ENCODE data around the gene NLRP12. TPM values are rescaled to one million over a fixed set of nuclear protein-coding genes. Genes with fewer than 3 reads are reported as not detected.

NLRP12 gene
- polyA plus RNA-seq, 1 of the 3 experiments (the other 2 are of a cell fraction), result 0.02 TPM

DNA sequence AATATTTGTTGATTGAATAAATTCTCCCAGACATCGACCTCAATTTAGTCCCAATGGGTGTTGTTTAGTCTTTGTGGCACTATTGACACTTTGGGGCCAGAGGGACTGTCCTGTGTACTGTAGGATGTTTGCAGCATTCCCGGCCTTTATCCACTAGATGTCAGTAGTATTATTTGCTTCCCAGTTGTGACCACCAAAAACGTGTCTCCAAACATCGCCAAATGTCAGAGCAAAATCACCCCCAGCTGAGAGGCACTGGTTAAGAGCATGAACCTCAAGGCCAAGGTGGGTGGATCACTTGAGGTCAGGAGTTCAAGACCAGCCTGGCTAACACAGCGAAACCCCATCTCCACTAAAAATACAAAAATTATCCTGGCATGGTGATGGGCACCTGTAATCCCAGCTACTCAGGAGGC lies 15.4 kb downstream of the NLRP12 start (continued):
- TF ChIP-seq TAF1 (IDR thresholded peaks at IDR 0.05; ENCODE audit: borderline replicate concordance, low read depth, low read length) (no peak), NRF1 (IDR thresholded peaks at IDR 0.05; ENCODE audit: low read depth, low read length) (no peak), RCOR1 (IDR thresholded peaks at IDR 0.05; ENCODE audit: low read length) (no peak), GATA2 (CRISPR knock-in tag; IDR thresholded peaks at IDR 0.05) (no peak)
- TF ChIP-seq, protein P1, sequence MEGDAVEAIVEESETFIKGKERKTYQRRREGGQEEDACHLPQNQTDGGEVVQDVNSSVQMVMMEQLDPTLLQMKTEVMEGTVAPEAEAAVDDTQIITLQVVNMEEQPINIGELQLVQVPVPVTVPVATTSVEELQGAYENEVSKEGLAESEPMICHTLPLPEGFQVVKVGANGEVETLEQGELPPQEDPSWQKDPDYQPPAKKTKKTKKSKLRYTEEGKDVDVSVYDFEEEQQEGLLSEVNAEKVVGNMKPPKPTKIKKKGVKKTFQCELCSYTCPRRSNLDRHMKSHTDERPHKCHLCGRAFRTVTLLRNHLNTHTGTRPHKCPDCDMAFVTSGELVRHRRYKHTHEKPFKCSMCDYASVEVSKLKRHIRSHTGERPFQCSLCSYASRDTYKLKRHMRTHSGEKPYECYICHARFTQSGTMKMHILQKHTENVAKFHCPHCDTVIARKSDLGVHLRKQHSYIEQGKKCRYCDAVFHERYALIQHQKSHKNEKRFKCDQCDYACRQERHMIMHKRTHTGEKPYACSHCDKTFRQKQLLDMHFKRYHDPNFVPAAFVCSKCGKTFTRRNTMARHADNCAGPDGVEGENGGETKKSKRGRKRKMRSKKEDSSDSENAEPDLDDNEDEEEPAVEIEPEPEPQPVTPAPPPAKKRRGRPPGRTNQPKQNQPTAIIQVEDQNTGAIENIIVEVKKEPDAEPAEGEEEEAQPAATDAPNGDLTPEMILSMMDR (IDR thresholded peaks at IDR 0.05), result peak; percentile 79

DNA sequence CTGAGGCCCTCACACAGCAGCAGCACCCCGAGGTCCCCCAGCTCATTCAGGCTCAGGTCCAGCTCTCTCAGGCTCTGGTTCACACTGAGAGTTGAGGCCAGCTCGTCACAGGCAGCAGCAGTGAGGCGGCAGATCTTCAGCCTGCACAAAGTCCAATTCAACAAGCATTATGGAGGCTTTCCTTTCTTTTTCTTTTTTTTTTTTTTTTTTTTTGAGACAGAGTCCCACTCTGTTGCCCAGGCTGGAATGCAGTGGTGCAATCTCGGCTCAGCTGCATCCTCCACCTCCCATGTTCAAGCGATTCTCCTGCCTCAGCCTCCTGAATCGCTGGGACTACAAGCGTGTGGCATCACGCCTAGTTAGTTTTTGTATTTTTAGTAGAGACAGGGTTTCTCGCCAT lies 22.9 kb downstream of the NLRP12 start:
- no peaks in the 10 kb centered on the region for H4K20me1 ChIP-seq (ENCODE audit: insufficient read depth)
- WGBS (ENCODE audit: low lambda C conversion rate), result 61% methylated on average over 9 of the region's 9 CpGs
- no peaks in the 10 kb centered on the region for H3K36me3 ChIP-seq (replicated peaks in 1 of 2; ENCODE audit: control insufficient read depth in 1 of 2, insufficient read depth in 2 of 2, low read length in 1 of 2)
- no peak overlapping the region for H2AFZ ChIP-seq (ENCODE audit: low read depth)
- CTCF ChIA-PET, result interaction anchor here (0.6 kb wide), 1 partner anchor 8 kb away, joined by 4 read pairs; no protein-coding TSS in a partner anchor
- no peaks in the 10 kb centered on the region for H3K9me3 ChIP-seq
- H3K9ac ChIP-seq, result no peak overlapping the region
- no peaks in the 10 kb centered on the region for H3F3A ChIP-seq (replicated peaks; ENCODE audit: insufficient read depth)
- no peak overlapping the region for H3K4me3 ChIP-seq (ENCODE audit: low read depth in 2 of 2, low read length in 1 of 2)
- H3K79me2 ChIP-seq (ENCODE audit: insufficient read depth), result no peaks in the 10 kb centered on the region
- H3K4me1 ChIP-seq (ENCODE audit: control insufficient read depth in 1 of 2, insufficient read depth in 2 of 2, low read depth in 1 of 2, low read length in 1 of 2), result no peaks in the 10 kb centered on the region
- peaks cover 56% of the 10 kb centered on the region for H3K27me3 ChIP-seq (ENCODE audit: insufficient read depth)
- DNase-seq, result no peak
- no peak for TF ChIP-seq MEF2A (IDR thresholded peaks at IDR 0.05; ENCODE audit: borderline replicate concordance, low read depth)
- no peak for TF ChIP-seq CHD2 (IDR thresholded peaks at IDR 0.05; ENCODE audit: low read length, partially characterized antibody)
- TF ChIP-seq, protein P2, sequence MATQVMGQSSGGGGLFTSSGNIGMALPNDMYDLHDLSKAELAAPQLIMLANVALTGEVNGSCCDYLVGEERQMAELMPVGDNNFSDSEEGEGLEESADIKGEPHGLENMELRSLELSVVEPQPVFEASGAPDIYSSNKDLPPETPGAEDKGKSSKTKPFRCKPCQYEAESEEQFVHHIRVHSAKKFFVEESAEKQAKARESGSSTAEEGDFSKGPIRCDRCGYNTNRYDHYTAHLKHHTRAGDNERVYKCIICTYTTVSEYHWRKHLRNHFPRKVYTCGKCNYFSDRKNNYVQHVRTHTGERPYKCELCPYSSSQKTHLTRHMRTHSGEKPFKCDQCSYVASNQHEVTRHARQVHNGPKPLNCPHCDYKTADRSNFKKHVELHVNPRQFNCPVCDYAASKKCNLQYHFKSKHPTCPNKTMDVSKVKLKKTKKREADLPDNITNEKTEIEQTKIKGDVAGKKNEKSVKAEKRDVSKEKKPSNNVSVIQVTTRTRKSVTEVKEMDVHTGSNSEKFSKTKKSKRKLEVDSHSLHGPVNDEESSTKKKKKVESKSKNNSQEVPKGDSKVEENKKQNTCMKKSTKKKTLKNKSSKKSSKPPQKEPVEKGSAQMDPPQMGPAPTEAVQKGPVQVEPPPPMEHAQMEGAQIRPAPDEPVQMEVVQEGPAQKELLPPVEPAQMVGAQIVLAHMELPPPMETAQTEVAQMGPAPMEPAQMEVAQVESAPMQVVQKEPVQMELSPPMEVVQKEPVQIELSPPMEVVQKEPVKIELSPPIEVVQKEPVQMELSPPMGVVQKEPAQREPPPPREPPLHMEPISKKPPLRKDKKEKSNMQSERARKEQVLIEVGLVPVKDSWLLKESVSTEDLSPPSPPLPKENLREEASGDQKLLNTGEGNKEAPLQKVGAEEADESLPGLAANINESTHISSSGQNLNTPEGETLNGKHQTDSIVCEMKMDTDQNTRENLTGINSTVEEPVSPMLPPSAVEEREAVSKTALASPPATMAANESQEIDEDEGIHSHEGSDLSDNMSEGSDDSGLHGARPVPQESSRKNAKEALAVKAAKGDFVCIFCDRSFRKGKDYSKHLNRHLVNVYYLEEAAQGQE (IDR thresholded peaks at IDR 0.05; ENCODE audit: low read depth, low read length), result no peak
- no peak for TF ChIP-seq GATA2 (CRISPR knock-in tag; IDR thresholded peaks at IDR 0.05)
- TF ChIP-seq YY1 (IDR thresholded peaks at IDR 0.05; ENCODE audit: low read depth), result no peak
- no peak for TF ChIP-seq RAD21 (IDR thresholded peaks at IDR 0.05; ENCODE audit: low read length)
- TF ChIP-seq RCOR1 (IDR thresholded peaks at IDR 0.05; ENCODE audit: low read length), result no peak
- no peak for TF ChIP-seq RFX5 (IDR thresholded peaks at IDR 0.05; ENCODE audit: low read length)
- TF ChIP-seq, protein P3, sequence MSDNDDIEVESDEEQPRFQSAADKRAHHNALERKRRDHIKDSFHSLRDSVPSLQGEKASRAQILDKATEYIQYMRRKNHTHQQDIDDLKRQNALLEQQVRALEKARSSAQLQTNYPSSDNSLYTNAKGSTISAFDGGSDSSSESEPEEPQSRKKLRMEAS (IDR thresholded peaks at IDR 0.05; ENCODE audit: low read depth), result no peak
- no peak overlapping the region for H3K27ac ChIP-seq (ENCODE audit: low read depth in 2 of 2, low read length in 1 of 2)
- POLR2A ChIA-PET, result interaction anchor here (0.5 kb wide), 1 partner anchor 755 kb away, joined by 3 read pairs; no protein-coding TSS in a partner anchor
- no peaks in the 10 kb centered on the region for H3K9me2 ChIP-seq
- no peak overlapping the region for H3K4me2 ChIP-seq
